ENCODE data around the gene GAREM2.

GAREM2 gene

DNA sequence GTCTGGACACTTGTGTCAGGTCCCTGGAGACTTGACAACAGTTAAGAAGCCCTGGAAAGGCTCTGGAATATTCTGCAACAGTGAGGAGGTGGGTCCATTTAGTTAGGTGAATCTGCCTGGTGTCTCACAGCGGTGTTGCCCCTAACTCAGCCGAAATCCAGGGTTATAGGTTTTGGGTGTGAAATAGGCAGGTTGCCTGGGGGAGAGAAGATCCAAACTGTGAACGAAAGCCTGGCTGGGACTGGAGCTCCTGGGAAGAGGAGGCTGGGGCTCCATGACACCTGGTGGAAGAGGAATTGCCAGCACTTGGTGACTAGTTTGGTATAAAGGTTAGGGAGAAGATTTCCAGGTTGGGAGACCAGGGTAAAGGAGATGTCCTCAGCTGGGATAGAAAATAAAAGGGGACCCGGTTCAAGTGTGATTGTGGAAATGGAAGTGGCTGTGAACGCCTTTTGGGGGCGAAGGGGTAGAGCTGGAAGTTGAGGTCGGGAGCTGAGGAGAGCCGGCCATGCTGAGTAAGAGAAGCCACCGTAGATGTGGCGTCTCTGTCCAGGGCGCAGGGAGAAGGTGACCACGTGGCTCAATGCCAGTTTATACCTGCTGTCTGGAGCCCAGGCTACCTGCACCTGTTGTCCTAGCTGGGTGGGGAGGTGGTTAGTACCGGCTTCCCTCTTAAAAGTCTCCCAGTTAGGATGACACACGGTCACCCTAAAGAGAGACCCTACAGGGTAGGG is 3.0 kb upstream of the GAREM2 start:
- no peak for FAIRE-seq

DNA sequence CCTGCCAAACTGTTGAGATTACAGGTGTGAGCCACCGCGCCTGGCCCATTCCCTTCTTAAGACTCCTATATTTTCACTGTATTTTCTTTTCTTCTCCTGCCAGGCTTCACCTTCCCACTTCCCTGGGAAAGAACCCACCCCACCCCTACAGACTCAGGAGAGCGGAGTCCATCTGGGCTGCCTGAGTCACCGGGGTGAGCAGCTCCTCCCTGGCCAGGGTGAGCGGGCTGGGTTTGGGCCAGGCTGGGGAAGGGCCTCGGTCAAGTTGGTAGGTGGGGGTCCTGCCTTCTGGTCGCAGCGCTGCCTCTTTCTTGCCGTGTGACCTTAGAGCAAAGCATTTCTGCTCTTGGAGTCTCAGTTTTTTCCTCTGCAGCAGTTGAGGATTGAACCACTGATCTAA is 2.1 kb upstream of the GAREM2 start:
- no peak for FAIRE-seq

DNA sequence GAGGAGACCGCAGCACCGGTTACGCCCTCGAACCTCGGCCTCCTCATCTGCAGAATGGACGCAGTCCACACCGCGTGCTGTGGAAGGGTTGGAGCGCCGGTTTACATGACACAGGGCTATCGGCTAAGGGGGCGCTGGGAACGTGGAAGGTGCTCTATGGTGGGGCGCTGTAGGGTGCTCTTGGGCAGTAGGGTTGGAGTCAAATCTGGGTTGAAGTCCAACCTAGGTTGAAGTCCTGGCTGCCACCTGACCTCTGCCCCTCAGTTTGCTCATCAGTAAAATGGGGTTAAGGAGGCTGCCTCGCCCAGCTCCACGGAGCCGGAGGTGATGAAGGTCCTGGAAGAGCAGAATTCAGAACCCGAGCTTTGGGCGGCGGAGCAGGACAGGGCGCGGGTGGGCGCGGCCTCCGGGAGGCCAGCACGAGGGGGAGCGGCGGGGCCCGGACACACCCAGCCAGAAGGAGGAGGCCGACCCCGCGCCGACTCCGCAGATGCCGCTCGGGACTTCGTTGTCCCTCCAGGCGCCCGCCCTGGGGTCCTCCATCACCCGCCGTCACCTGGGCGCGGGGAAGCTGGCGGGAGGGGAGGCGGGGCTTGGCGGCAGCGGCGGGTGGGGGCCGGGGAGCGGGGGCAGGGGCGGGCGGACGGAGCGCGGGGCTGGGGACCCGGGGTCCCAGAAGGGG is 558 bp upstream of the GAREM2 start:
- no peak for FAIRE-seq

DNA sequence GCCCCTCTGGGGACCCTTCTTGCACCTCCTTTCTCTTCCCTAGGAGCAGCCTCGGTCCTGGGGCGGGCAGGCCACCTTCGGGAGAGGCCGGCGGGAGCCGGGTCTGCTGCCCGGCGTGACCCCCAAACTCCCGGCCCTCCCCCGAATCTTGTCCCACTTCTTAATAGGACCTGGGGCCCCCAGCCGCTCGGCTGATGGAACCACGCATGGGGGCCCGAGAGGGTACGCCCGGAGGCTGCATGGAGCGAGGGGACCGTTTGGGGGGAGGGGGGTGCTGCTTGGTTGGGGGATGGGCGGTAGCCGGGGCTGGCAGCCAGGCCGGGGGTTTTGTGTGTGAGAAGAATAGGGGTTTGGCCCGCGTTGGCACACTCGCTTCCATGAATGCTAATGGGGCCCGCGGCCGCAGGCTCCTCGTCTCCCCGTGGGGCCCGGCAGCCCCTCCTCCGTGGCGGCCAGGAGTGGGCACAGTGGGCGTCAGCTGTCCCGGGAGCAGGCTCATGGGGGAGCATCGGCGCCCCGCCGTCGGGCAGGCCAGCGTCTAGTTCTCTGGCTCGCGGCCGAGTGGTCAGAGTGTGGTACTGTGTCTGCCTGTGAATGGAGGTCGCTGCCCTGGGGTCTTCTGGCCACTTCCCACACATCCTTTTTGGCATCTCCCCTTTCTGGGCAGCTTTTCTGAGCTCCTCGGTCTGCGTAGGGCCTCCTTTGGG is 1.0 kb downstream of the GAREM2 start:
- FAIRE-seq, result no peak

DNA sequence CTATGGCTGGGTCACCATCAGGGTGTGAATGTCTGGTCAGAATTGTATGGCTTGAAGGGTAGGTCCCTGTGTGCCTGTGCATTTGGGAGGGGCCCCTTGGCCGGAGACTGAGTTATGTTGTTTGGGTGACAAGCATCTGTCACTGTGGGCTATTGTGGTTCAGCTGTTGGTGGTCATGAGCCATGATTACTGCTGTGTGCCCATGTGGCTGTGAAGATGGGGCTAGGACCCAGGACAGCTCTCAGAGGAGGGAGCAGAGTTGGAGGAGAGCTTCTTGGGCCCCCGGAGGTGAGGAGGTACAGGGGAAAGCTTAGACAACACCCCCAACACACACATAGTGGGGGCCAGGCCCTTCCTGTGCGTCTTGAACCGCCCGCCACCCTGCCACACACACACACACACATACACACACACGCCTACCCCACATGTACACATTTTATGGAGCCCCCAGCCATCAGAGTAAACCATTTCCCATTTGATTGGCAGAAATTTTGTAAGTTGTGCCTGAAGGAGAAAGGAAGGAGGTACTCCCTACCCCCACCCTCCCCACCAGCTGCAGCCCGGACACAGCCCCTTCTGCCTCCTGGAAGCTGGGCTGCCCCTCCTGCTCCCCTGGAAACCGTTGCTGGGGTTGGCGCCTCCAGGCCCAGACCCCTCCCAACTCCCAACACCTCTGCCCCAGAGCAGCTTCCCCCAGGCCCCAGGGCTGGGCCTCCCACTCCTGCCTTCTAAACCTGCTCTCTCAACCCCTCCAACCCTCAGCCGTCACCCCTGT is 2.0 kb downstream of the GAREM2 start:
- no peak for FAIRE-seq

DNA sequence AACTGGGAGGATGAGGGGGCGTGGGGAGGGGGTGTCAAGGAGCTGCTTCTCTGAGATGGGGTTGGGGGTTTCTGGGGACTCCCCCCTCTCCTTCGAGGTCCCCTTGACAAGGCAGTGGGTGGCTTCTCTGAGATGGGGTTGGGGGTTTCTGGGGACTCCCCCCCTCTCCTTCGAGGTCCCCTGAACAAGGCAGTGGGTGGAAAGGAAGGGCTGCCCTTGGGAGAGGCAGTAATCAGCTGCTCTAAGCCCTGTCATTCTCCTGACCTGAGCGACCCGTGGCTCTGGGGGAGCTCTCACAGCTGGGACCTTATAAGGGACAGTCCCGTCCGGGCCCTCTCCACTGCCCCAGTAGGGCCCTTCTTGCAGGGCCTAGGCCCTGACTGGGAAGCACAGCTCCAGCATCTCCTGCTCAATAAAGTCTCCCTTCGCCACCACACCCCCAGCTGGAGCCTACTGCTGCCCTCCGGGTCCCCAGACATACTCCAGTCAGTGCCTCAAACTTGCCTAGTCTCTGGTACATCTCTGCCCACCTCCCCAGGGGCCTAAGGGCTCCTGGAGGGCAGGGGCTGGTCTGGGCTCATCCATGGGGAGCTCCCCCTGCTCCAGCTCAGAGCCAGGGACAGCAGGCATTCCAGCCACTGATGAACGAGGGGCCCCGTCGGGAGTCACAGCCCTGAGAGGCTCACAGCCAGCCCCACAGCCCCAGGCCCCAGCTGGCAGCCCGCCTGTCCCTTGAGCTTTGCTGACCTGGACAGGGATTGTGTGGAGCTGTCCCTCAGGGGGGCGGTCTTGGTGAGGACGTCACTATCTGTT is 2.8 kb downstream of the GAREM2 start:
- FAIRE-seq, result no peak

DNA sequence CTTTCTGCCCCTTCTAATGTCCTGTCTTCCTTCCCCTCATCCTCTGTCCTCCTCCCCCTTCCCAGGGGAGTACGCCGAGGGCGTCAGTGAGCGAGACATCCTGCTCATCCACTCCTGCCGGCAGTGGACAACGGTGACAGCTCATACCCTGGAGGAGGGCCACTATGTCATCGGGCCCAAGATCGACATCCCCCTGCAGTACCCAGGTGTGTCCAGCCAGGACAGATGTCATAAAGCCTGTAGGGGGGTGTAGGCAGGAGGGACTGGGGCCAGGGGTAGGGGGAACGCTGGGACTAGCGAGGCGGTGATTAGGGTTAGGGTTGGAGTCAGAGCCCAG is 3.4 kb downstream of the GAREM2 start:
- FAIRE-seq, result no peak

DNA sequence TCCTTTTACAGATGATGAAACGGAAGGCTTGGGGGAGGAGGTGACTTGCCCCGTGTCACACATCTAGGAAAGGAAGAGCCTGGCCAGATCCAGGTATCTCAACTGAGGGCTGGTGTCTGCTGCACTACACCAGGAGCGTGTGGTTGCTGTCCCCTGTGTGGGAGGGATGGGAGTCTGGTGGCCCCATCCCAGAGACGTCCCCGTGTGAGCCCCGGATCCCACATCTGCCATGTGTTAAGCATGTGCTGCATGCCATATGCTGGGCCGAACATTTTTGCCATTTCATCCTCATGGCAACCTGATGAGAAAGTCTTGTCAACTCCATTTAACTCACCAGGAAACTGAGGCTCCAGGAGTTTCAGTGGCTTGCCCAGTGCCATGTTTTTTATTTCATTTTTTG is 4.2 kb downstream of the GAREM2 start:
- no peak for FAIRE-seq

DNA sequence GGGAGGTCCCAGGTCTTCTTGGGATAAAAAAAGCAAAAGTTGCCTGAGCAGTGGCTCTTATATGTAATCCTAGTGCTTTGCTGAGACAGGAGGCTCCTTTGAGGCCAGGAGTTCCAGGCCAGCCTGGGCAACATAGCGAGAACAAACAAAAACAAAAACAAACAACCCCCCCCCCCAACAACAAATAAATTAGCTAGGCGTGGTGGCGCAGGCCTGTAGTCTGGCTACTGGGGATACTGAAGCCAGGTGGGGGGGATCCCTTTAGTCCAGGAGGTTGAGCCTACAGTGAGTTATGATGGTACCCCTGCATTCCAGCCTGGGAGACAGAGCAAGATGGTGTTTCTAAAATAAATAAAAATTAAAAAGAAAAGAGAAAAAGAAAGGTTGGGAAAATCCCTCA is 5.4 kb downstream of the GAREM2 start:
- no peak for FAIRE-seq

DNA sequence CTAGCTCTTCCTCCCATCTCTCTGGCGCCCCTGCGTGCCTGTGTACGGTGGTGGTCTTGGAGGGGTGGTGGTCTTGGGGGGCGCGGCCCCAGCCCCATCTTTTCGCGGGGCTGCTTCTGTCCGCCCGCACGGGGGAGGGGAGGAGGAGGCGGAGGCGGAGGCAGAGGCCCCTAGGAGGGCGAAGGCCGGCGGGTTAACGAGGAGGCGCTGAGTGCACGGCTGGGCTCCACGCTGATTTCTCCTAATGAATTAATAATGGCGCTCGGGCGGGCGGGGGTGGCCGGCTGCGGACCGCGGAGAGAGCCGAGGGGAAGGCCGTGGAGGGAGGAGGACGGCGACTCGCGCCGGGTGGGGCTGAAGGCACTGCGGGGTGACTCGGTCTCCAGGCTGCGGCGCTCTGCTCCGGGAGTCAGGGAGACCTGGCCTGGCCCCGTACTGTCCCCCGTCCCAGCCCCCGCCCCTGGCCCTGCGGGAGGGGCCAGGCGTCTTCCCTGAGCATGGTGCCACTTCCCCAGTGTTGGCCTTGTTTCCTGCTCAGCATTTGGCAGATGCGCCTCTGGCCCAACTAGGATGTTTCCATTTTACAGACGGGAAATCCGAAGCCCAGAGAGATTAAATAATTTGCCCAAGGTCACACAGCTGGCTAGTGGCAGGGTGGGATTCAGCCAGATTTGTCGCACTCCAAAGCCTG is 6.0 kb downstream of the GAREM2 start:
- FAIRE-seq, result no peak

DNA sequence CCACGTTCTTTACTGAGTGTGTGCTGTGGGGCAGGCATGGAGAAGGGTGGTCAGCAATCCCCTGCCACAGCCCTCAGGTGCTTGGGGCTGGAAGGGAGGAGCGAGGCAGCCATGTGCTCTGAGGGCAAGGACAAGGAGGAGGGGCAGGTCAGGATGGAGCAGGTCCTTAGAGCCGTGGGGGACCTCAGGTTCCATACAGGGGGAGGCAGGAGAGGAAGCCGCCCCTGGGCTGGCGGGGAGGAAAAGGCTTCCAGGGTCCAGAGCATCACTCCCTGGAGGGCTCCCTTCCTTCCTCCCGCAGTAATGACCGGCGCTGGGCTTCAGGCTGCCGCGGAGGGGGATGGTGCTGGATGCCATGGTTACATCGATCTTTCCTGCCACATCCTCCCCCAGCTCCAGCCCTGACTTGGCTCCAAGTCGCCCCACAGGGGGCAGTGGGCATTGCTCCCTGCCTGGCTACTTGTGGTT is 6.6 kb downstream of the GAREM2 start:
- FAIRE-seq, result no peak

DNA sequence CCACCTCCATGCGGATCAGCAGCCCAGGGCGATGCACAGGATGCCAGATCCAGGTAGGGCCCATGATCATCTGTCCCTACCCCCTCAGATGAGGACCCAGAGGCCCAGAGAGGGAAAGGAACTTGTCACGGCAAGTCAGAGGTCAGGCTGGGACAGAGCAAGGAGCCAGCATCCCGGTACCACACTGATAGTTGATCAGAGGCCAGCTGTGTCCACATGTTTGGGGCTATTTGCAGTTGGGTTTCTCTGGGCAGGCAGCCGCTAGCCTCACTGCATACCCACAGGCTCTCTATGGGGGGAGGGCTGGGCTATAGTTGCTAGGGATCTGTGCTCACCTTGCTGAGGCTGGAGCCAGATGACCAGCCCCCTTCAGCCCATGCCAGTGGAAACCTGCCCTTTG is 9.6 kb downstream of the GAREM2 start:
- FAIRE-seq, result no peak

DNA sequence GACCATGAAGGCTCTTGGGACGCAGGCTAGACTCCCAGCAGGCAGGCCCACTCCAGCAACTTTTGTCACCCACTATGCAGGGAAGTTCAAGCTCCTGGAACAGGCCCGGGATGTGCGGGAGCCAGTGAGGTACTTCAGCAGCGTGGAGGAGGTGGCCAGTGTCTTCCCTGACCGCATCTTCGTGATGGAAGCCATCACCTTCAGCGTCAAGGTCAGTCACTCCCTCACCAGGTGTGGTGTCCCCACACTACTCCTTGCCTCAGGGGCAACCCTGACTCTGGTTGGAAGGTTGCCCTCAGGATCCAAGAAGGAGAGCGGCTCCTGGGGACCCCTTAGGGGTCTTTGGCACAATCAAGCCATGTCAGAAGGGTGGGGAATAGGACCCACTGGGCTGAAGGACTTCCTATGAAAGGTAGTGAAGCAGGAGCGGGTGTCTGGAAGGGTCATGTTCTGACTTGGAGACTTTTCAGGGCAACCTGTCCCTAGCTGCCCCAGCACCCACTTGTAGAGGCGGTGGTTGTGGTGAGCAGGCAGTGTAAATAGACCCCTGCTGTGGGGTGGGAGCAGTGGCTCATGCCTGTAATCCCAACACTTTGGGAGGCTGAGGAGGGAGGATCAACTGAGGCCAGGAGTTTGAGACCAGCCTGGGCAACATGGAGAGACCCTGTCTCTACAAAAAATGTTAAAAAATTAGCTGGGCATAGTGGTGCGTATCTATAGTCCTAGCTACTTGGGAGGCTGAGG is 10.2 kb downstream of the GAREM2 start:
- FAIRE-seq, result no peak

DNA sequence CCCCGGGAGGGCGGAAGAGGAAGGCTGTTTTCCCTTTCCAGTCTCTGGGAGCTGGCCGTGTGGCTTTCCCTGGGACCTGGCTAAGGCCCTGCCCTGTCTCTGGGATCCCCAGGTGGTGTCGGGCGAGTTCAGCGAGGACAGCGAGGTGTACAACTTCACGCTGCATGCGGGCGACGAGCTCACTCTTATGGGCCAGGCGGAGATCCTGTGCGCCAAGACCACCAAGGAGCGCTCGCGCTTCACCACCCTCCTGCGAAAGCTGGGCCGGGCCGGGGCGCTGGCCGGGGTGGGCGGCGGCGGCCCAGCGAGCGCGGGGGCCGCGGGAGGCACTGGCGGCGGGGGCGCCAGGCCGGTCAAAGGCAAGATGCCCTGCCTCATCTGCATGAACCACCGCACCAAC is 11.2 kb downstream of the GAREM2 start:
- FAIRE-seq, result no peak

DNA sequence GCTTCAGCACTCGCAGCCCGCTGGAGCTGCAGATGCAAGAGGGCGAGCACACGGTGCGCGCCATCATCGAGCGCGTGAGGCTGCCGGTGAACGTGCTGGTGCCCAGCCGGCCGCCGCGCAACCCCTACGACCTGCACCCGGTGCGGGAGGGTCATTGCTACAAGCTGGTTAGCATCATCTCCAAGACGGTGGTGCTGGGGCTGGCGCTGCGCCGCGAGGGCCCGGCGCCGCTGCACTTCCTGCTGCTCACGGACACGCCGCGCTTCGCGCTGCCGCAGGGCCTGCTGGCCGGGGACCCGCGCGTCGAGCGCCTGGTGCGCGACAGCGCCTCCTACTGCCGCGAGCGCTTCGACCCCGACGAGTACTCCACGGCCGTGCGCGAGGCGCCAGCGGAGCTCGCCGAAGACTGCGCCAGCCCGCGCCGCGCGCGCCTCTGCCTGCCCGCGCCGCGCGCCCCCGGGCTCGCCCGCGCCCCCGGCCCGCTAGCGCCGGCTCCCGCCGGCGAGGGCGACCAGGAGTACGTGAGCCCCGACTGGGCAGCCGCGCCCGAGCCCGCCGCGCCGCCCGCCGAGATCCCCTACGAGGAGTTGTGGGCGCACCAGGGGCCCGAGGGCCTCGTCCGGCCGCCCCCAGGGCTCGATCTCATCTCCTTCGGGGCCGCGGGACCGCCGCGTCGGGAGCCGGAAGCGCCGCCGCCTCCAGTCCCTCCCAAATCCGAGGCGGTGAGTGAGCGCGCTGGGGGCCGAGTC is 11.8 kb downstream of the GAREM2 start:
- FAIRE-seq, result no peak

DNA sequence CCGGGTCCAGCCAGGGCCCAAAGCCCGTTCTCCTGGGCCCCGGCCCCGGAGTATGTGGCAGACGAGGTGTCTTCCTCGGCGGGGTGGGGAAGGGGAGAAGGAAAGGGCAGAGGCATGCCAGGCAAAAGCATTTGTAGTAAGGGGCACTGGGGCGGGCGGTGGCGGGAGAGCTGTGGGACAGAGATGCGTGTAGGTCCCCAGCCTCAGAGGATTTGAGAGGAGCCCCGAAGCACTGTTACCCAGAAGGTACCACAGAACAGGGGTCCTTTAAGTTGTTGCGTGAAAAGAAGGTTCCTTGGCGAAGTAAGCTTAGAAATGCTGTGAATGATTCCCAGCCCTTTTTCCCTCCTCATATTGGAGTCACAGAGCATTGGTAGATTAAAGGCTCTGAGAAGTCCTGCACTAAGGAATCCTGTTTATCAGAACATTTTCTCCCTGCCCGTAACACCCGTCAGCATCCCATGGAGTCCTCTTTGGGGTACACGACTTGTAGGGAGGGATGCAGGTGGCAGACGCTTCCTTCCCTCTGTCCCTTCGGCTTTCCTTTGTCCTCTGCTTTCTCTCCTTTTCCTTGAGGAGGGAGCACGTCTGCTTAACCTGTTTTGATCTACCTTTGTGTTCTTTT is 12.5 kb downstream of the GAREM2 start:
- FAIRE-seq, result no peak

DNA sequence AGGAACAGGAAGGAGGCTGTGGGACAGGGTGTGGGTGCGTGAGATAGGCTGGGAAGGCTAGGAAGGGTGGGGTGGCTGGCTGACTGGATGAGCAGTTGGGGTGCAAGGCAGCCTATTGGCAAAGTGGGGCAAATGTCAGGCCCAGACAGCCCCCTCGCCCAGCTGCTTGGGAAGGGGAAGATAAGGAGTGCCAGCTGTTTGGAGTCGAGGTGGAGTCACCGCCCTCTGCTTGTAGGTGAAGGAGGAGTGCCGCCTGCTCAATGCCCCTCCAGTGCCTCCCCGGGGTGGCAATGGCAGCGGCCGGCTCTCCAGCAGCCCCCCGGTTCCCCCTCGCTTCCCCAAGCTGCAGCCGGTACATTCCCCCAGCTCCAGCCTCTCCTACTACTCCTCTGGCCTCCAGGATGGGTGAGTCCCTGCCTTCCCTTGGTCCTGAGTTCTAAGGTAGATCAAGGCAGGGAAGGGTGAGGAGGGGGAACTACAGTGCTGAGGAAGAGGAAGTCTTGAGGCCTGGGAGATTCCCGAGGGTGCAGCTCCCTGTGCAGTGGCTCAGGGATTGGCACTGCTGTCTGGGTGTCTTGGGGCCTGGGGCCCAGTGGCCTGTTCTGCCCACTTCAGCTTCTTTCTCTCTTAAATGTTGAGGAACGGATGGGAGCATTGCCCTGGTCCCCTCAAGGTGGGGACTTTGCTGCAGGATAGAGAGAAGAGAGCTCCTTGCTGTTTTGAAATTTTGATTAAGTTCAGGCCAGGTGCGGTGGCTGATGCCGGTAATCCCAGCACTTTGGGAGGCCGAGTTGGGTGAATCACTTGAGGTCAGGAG is 13.3 kb downstream of the GAREM2 start:
- no peak for FAIRE-seq

DNA sequence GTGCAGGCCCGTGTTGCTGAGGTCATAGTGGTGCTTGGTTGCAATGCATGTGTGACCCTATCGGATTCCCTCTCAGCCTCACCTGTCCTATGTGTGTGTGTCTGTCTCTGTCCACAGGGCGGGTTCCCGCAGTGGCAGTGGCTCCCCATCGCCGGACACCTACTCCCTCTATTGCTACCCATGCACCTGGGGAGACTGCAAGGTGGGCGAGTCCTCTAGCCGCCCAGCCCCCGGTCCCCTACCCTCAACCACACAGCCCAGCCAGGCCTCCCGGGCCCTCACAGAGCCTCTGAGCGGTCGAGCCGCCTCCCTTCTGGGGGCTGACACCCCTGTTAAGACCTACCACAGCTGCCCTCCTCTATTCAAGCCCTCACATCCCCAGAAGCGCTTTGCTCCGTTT is 14.2 kb downstream of the GAREM2 start:
- FAIRE-seq, result no peak

DNA sequence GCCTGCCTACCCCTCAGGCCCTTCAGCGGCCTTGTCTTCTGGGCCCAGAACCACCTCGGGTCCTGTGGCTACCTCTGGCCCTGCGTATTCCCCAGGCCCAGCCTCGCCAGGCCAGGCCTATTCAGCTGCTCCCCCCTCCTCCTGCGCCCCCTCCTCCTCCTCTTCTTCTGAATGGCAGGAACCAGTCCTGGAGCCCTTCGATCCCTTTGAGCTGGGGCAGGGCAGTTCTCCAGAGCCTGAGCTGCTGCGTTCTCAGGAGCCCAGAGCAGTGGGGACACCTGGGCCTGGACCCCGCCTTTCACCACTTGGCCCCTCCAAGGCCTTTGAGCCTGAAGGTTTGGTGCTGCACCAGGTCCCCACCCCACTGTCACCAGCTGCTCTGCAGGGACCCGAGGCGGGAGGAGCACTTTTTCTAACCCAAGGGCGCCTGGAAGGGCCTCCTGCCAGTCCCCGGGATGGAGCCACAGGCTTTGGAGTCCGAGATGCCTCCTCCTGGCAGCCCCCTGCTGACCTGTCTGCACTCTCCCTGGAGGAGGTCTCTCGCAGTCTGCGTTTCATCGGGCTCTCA is 14.7 kb downstream of the GAREM2 start:
- no peak for FAIRE-seq

Data from A204.1 (cell line).